Measurements from ENCODE around the gene RIMBP2.

The RIMBP2 gene

DNA sequence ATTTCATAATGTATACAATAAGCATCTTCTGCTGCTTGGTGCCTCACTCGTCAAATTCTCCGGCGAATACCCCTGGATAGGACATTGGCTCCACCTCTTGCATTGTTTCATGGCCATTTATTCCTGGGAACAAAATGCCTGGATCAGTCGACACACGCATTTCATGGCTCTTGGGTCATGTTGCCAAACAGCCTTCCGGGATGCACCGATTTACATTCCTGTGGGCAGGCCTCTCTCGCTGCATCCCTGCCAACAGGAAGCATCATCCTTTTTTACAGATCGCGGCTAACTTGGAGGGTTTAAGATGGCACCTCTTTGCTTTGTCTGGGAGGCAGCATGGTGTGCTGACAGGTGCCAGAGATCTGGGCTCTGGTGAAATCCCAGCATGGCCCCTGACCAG is 32.7 kb upstream of the RIMBP2 start:
- no peak overlapping the region for H3K27ac ChIP-seq
- no peak overlapping the region for H3K4me2 ChIP-seq (ENCODE audit: low read length)
- H3K36me3 ChIP-seq (ENCODE audit: control insufficient read depth, insufficient read depth, low read length): no peaks in the 10 kb centered on the region
- no peak overlapping the region for H3K4me3 ChIP-seq (ENCODE audit: low read depth, low read length)
- H3K79me2 ChIP-seq: no peaks in the 10 kb centered on the region
- no peak overlapping the region for H2AFZ ChIP-seq
- TF ChIP-seq, protein P1, sequence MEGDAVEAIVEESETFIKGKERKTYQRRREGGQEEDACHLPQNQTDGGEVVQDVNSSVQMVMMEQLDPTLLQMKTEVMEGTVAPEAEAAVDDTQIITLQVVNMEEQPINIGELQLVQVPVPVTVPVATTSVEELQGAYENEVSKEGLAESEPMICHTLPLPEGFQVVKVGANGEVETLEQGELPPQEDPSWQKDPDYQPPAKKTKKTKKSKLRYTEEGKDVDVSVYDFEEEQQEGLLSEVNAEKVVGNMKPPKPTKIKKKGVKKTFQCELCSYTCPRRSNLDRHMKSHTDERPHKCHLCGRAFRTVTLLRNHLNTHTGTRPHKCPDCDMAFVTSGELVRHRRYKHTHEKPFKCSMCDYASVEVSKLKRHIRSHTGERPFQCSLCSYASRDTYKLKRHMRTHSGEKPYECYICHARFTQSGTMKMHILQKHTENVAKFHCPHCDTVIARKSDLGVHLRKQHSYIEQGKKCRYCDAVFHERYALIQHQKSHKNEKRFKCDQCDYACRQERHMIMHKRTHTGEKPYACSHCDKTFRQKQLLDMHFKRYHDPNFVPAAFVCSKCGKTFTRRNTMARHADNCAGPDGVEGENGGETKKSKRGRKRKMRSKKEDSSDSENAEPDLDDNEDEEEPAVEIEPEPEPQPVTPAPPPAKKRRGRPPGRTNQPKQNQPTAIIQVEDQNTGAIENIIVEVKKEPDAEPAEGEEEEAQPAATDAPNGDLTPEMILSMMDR (IDR thresholded peaks at IDR 0.05): no peak
- H3K9me3 ChIP-seq (ENCODE audit: control insufficient read depth, low read length): no peaks in the 10 kb centered on the region
- peaks cover 7% of the 10 kb centered on the region for H3K4me1 ChIP-seq
- no peak overlapping the region for H3K9ac ChIP-seq
- no peaks in the 10 kb centered on the region for H3K27me3 ChIP-seq (ENCODE audit: control insufficient read depth, insufficient read depth, low read length)

DNA sequence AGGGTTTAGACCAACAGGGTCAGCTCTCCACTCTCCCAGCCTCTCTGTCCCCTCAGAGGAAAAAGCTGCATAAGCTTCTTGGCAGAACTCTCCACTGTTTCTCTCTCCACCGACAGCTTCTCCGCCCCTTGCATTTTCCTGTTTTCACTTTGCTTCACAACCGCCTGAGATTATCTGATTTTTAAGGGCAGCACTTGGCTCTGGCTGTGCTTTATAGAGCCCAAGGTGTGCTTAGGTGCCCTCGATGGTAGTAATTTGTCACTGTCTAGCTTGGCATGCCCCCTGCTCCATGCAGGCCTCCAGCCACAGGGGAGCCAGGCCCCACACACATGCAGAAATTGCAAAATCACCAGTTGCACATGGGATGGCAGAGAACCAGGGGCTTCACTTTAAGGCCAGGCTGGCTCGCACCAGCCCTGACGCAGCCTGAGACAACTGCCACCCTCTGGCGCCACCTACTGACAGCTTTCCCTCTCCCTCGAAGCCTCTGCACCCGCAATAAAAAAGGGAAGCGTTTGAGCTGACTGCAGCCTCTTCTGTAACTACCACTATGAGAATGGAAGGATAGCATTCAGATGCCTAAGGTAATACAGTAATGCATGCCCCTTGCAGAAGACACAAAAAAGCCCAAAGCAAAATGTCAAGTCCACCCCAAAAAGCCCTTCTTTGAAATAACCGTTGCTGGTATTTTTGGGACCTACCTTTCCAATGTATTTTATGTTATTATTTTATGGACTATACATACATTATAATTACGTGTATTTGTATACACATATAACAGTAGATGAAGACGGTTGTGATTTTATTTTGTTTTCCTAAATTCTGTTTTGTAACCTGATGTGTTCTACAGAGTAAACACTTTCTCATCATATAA is 32.0 kb upstream of the RIMBP2 start:
- TF ChIP-seq, protein P1 (IDR thresholded peaks at IDR 0.05): peak; percentile 91
- Histone ChIP-seq H3K36me3 (ENCODE audit: control insufficient read depth, insufficient read depth, low read length) (no peaks in the 10 kb centered on the region), H3K27me3 (ENCODE audit: control insufficient read depth, insufficient read depth, low read length) (no peaks in the 10 kb centered on the region), H3K4me2 (ENCODE audit: low read length) (peak overlapping the region; percentile 61), H2AFZ (peak overlapping the region; percentile 48), H3K4me1 (peaks cover 7% of the 10 kb centered on the region), H3K4me3 (ENCODE audit: low read depth, low read length) (no peak overlapping the region), H3K27ac (peak overlapping the region; percentile 33), H3K9ac (no peak overlapping the region), H3K9me3 (ENCODE audit: control insufficient read depth, low read length) (no peaks in the 10 kb centered on the region), H3K79me2 (no peaks in the 10 kb centered on the region)

DNA sequence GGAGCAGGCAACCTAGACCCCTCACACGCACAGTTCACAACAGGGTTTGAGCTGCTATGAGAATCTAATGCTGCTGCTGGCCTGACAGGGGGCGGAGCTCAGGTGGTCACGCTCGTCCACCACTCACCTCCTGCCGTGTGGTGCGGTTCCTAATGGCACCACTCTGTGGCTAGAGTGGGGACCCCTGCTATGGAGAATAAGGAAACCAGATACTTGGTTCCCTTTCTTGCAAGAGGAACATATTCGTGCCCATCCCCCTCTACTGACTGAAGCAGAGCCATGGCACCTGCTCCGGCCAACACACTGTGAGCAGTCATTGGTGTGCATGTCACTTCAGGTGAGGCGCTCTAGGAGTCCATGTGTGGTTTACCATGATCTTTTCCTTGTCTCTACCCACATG is 30.4 kb upstream of the RIMBP2 start:
- no peaks in the 10 kb centered on the region for H3K27me3 ChIP-seq (ENCODE audit: control insufficient read depth, insufficient read depth, low read length)

DNA sequence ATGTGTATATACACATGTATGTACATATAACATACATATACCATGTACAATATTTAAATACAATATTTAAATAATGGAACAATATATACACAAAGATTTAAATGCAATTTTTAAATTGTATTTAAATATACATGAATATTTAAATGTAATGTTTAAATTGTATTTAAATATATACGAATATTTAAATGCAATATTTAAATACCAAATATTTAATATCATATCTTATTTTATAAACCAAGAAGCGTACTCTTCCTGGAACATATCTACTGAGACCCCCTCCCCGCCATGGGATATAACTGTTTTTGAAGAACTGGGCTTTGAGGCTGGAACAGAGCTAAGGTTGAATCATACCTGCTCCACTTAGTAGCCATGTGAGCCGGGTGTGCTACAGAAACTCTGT is 29.8 kb upstream of the RIMBP2 start:
- Histone ChIP-seq H3K36me3 (ENCODE audit: control insufficient read depth, insufficient read depth, low read length) (no peaks in the 10 kb centered on the region), H3K79me2 (no peaks in the 10 kb centered on the region), H3K4me3 (ENCODE audit: low read depth, low read length) (no peak overlapping the region), H2AFZ (no peak overlapping the region), H3K9me3 (ENCODE audit: control insufficient read depth, low read length) (no peaks in the 10 kb centered on the region), H3K27me3 (ENCODE audit: control insufficient read depth, insufficient read depth, low read length) (no peaks in the 10 kb centered on the region), H3K4me2 (ENCODE audit: low read length) (no peak overlapping the region), H3K9ac (no peak overlapping the region), H3K4me1 (peaks cover 7% of the 10 kb centered on the region), H3K27ac (no peak overlapping the region)
- TF ChIP-seq, protein P1 (IDR thresholded peaks at IDR 0.05): no peak

More for the DNA sequence above, 30.4 kb upstream of the RIMBP2 start:
- Histone ChIP-seq H3K79me2 (no peaks in the 10 kb centered on the region), H3K9me3 (ENCODE audit: control insufficient read depth, low read length) (no peaks in the 10 kb centered on the region), H3K4me1 (peaks cover 7% of the 10 kb centered on the region), H2AFZ (no peak overlapping the region), H3K27ac (no peak overlapping the region), H3K4me3 (ENCODE audit: low read depth, low read length) (no peak overlapping the region), H3K4me2 (ENCODE audit: low read length) (no peak overlapping the region), H3K36me3 (ENCODE audit: control insufficient read depth, insufficient read depth, low read length) (no peaks in the 10 kb centered on the region), H3K9ac (no peak overlapping the region)
- TF ChIP-seq, protein P1 (IDR thresholded peaks at IDR 0.05): no peak

DNA sequence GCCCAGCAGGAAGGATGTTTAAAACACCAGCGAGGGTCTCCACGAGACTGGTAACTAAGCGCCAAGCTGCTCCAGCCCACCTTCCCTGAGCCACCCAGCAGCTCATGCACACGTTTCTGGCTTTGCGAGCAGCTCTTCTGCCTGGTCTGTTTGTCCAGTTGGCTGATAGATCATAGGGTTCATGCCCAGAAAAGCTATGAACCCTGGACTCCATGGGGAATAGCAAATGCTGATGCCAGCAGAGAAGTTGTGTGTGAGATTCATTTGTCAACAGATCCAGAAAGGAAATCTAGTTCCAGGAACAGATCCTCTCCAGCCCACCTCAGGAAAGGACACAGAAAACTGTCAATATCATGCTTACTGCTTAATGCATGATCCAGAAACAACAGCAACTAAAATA is 28.2 kb upstream of the RIMBP2 start:
- Histone ChIP-seq H3K4me1 (peaks cover 7% of the 10 kb centered on the region), H3K9ac (no peak overlapping the region), H3K9me3 (ENCODE audit: control insufficient read depth, low read length) (no peaks in the 10 kb centered on the region), H3K4me3 (ENCODE audit: low read depth, low read length) (no peak overlapping the region), H2AFZ (no peak overlapping the region), H3K27me3 (ENCODE audit: control insufficient read depth, insufficient read depth, low read length) (no peaks in the 10 kb centered on the region), H3K4me2 (ENCODE audit: low read length) (no peak overlapping the region), H3K79me2 (no peaks in the 10 kb centered on the region), H3K36me3 (ENCODE audit: control insufficient read depth, insufficient read depth, low read length) (no peaks in the 10 kb centered on the region), H3K27ac (no peak overlapping the region)
- TF ChIP-seq, protein P1 (IDR thresholded peaks at IDR 0.05): no peak

Data from parathyroid adenoma (tissue), 2 donors.